Measurements from ENCODE around the gene BIRC5.
A peak's percentile ranks its signal among the peaks of the same experiment; 100 is the strongest.
"Not testable (repeated sequence)": the region's sequence is repeated elsewhere in the genome, so short reads cannot be mapped to it uniquely, and the experiment has no call there.

Gene BIRC5

GRCh38 chr17:78241277-78242023 is 27.4 kb downstream of the BIRC5 start:
- DNase-seq: no peak

- no peak for DNase-seq
Observed at GRCh38 chr17:78242024-78242742, 28.1 kb downstream of the BIRC5 start.

- no peak for DNase-seq
Observed at GRCh38 chr17:78247304-78247703, 33.3 kb downstream of the BIRC5 start.

- no peak for DNase-seq
Observed at GRCh38 chr17:78248051-78248914, 34.2 kb downstream of the BIRC5 start.

- DNase-seq: no peak
Observed at GRCh38 chr17:78249074-78249817, 35.2 kb downstream of the BIRC5 start.

GRCh38 chr17:78249818-78250806 is 36.1 kb downstream of the BIRC5 start:
- no peak for DNase-seq

- peak; percentile 92 for DNase-seq
Observed at GRCh38 chr17:78250891-78251772, 37.1 kb downstream of the BIRC5 start.

GRCh38 chr17:78251773-78252103 is 37.7 kb downstream of the BIRC5 start:
- DNase-seq: no peak

- peak; percentile 59 for DNase-seq
Observed at GRCh38 chr17:78252111-78252634, 38.1 kb downstream of the BIRC5 start.

- no peak for DNase-seq
Observed at GRCh38 chr17:78252701-78253635, 38.9 kb downstream of the BIRC5 start.

GRCh38 chr17:78253636-78253945 is 39.5 kb downstream of the BIRC5 start:
- DNase-seq: not testable (repeated sequence)

- peak; percentile 86 for DNase-seq
Observed at GRCh38 chr17:78253946-78254672, 40.1 kb downstream of the BIRC5 start.

GRCh38 chr17:78255029-78255656 is 41.1 kb downstream of the BIRC5 start:
- no peak for DNase-seq

- DNase-seq: no peak
Observed at GRCh38 chr17:78255953-78256706, 42.1 kb downstream of the BIRC5 start.

GRCh38 chr17:78256707-78257591 is 42.9 kb downstream of the BIRC5 start:
- DNase-seq: no peak

GRCh38 chr17:78257810-78258322 is 43.8 kb downstream of the BIRC5 start:
- DNase-seq: no peak

Measured in stimulated activated CD8-positive, alpha-beta memory T cell treated with anti-CD3 and anti-CD28 coated beads, Interleukin-4, amount 100 ng/mL, for 48 hours (primary cell).